Measurements from ENCODE around the gene KLHDC10. TPM values are rescaled to one million over a fixed set of nuclear protein-coding genes. Genes with fewer than 3 reads are reported as not detected.
"Not testable (repeated sequence)": the region's sequence is repeated elsewhere in the genome, so short reads cannot be mapped to it uniquely, and the experiment has no call there.

The KLHDC10 gene
- total RNA-seq, 4 donors from 2014 or later, result 17.0 to 28.8 (median 23.0) TPM

GRCh38 chr7:130181263-130181605 is 110.9 kb downstream of the KLHDC10 start:
- Histone ChIP-seq H3K27ac (no peak overlapping the region), H3K4me3 (no peak overlapping the region), H3K36me3 (peaks cover 3 to 91% of the 10 kb centered on the region in 2 donors), H3K27me3 (no peaks in the 10 kb centered on the region), H3K4me1 (no peaks in the 10 kb centered on the region), H3K9me3 (no peaks in the 10 kb centered on the region)
- no peak for ATAC-seq
- TF ChIP-seq POLR2AphosphoS5 (IDR thresholded peaks at IDR 0.05), result no peak
- 96 to 98% methylated on average over 2 of the region's 2 CpGs for WGBS, 2 donors (ENCODE audit: low coverage in 1 of 2)

DNA sequence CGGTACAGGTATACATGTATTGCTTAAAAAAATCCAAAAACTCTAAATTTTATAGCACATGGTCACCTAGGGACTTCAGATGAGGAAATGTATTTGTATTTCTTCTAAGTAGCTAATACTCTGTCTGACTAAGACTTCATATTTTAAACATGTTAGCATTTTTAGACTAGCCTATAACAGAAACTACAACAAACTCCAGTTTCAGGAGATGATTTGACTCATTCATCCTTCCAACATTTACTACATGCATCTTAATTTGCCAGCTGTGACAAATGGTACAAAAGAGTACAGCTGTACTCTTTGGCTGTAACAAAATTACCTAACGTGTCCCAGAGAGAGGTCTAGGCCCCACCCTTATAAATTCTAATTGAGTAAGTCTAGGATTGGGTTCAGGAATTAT is 112.7 kb downstream of the KLHDC10 start:
- no peak for TF ChIP-seq POLR2A (IDR thresholded peaks at IDR 0.05)
- no peak for TF ChIP-seq EP300 (IDR thresholded peaks at IDR 0.05)
- no peak for TF ChIP-seq POLR2AphosphoS5 (IDR thresholded peaks at IDR 0.05)
- no peak for TF ChIP-seq CTCF (IDR thresholded peaks at IDR 0.05)
- H3K4me3 ChIP-seq, result no peak overlapping the region

GRCh38 chr7:130184349-130184748 is 114.0 kb downstream of the KLHDC10 start:
- not testable (repeated sequence) for H3K27ac ChIP-seq, H3K4me1 ChIP-seq, H3K4me3 ChIP-seq, H3K27me3 ChIP-seq, ATAC-seq, H3K9me3 ChIP-seq
- H3K36me3 ChIP-seq, result peaks cover 3 to 69% of the 10 kb centered on the region in 2 donors
- WGBS, 2 donors (ENCODE audit: low coverage in 1 of 2), result 73 to 85% methylated on average over 4 to 5 of the region's 5 CpGs

More for the DNA sequence above, 112.7 kb downstream of the KLHDC10 start:
- peaks cover 3 to 74% of the 10 kb centered on the region in 2 donors for H3K36me3 ChIP-seq
- no peak for ATAC-seq
- WGBS, 2 donors (ENCODE audit: low coverage in 1 of 2), result 67 to 85% methylated on average over 2 of the region's 2 CpGs
- H3K27ac ChIP-seq, result no peak overlapping the region
- no peaks in the 10 kb centered on the region for H3K27me3 ChIP-seq
- no peaks in the 10 kb centered on the region for H3K9me3 ChIP-seq
- no peaks in the 10 kb centered on the region for H3K4me1 ChIP-seq

Small RNAs within 50 kb of the gene (small RNA-seq; reads per million reads assigned to genes)
- 0 reads per million in 4 donors for gene RNA5SP245

Other genes starting within 250 kb of the KLHDC10 start
- gene UBE2H, start 117.6 kb upstream of the KLHDC10 start, total RNA-seq, result 10 to 100 TPM; 80.2 to 96.2 (median 85.0) TPM
- 10 to 100 TPM in 3 of 4 donors, 1 to 10 TPM in 1; 7.0 to 18.4 (median 11.7) TPM for gene ZC3HC1, start 19.2 kb upstream of the KLHDC10 start, total RNA-seq
- gene TMEM209, start 134.9 kb downstream of the KLHDC10 start, total RNA-seq, result 10 to 100 TPM in 1 of 4 donors, 1 to 10 TPM in 3; 5.5 to 13.4 (median 8.2) TPM
- gene SSMEM1, start 137.3 kb downstream of the KLHDC10 start, total RNA-seq, result not detected
- gene CPA2, start 196.3 kb downstream of the KLHDC10 start, total RNA-seq, result not detected
- under 1 TPM in 1 of 4 donors, not detected in 3; 0.93 TPM for gene CPA4, start 222.6 kb downstream of the KLHDC10 start, total RNA-seq